Fibroblast of lung (primary cell): Measurements from ENCODE around the gene TLR10.

ENCODE experiments used
- EZH2 ChIP-seq: IDR thresholded peaks from 2 replicates; pipeline ENCODE4 v1.5.1; 2012; ENCODE audit warnings: low read length, control low read depth, mild to moderate bottlenecking; ENCODE audit errors: missing control alignments
- TF ChIP-seq, protein P1 (sequence below), 2 donors: IDR thresholded peaks in 1 of 2; conservative IDR thresholded peaks in 1 of 2; 1 replicate in 1 of 2; 2 replicates in 1 of 2; pipeline ENCODE4 v1.5.1; 2011 to 2012; ENCODE audit warnings: low read length in 2 of 2, control low read depth in 1 of 2, inconsistent platforms in 1 of 2, low read depth in 1 of 2, mild to moderate bottlenecking in 1 of 2

DNA sequence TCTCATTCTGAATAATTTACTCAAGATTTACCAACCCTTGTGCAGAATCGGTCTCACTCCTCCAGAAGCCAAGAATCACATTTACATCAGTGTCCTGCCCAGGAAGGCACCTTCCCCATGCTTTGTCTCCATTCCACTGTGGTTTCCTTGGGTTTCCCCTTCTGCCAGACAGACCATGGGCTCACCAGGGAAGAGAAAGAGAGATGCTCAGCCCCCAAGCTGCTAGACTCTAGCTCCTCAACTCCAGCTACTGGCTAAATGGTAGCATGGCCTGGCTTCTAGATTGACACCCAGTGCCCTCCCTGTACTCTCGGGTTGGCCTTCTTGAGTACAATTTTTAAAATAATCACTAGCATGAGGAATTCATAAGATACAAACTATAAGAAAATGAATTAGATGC, 12.9 kb downstream of the TLR10 start:
- TF ChIP-seq, protein P1, sequence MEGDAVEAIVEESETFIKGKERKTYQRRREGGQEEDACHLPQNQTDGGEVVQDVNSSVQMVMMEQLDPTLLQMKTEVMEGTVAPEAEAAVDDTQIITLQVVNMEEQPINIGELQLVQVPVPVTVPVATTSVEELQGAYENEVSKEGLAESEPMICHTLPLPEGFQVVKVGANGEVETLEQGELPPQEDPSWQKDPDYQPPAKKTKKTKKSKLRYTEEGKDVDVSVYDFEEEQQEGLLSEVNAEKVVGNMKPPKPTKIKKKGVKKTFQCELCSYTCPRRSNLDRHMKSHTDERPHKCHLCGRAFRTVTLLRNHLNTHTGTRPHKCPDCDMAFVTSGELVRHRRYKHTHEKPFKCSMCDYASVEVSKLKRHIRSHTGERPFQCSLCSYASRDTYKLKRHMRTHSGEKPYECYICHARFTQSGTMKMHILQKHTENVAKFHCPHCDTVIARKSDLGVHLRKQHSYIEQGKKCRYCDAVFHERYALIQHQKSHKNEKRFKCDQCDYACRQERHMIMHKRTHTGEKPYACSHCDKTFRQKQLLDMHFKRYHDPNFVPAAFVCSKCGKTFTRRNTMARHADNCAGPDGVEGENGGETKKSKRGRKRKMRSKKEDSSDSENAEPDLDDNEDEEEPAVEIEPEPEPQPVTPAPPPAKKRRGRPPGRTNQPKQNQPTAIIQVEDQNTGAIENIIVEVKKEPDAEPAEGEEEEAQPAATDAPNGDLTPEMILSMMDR (conservative IDR thresholded peaks at IDR 0.05 in 1 of 2, IDR thresholded peaks at IDR 0.05 in 1 of 2; ENCODE audit: low read depth in 1 of 2, low read length in 2 of 2) = no peak
- TF ChIP-seq EZH2 = no peak
